HG03520 (cell line): ENCODE results near the gene AQP6.

Experiments
- ATAC-seq: cut with Tn5 transposase; IDR thresholded peaks from one replicate; pipeline ENCODE4 v1.9.1; 2021; ENCODE audit warnings: mild to moderate bottlenecking, moderate library complexity; ENCODE audit not compliant: unreplicated experiment

AQP6 gene

GRCh38 chr12:49955899-49956662, 16.7 kb upstream of the AQP6 start:
- no peak for ATAC-seq

GRCh38 chr12:49956663-49957569, 15.8 kb upstream of the AQP6 start:
- ATAC-seq, result no peak

GRCh38 chr12:49957570-49957967, 15.2 kb upstream of the AQP6 start:
- ATAC-seq, result no peak

- ATAC-seq, result no peak
Observed at GRCh38 chr12:49959685-49960473, 12.9 kb upstream of the AQP6 start.

GRCh38 chr12:49960474-49961110, 12.2 kb upstream of the AQP6 start:
- ATAC-seq, result no peak

GRCh38 chr12:49961111-49961922, 11.4 kb upstream of the AQP6 start, which contains the start of gene AQP5:
Gene AQP5, plus strand, starts transcription at chr12:49961872. Its CDS starts 146 bp downstream, at chr12:49962018.
- no peak for ATAC-seq

- ATAC-seq, result no peak
Observed at GRCh38 chr12:49961993-49962764, 10.6 kb upstream of the AQP6 start.

GRCh38 chr12:49962861-49963765, 9.6 kb upstream of the AQP6 start:
- no peak for ATAC-seq

- no peak for ATAC-seq
Observed at GRCh38 chr12:49963976-49964815, 8.6 kb upstream of the AQP6 start.

GRCh38 chr12:49964849-49965624, 7.7 kb upstream of the AQP6 start:
- no peak for ATAC-seq

GRCh38 chr12:49965836-49966235, 6.9 kb upstream of the AQP6 start:
- ATAC-seq, result no peak

GRCh38 chr12:49966511-49967041, 6.2 kb upstream of the AQP6 start:
- no peak for ATAC-seq

GRCh38 chr12:49967042-49967776, 5.5 kb upstream of the AQP6 start:
- peak; percentile 46 for ATAC-seq

GRCh38 chr12:49967777-49968250, 4.9 kb upstream of the AQP6 start:
- no peak for ATAC-seq

GRCh38 chr12:49968471-49968870, 4.3 kb upstream of the AQP6 start:
- ATAC-seq, result no peak
